CD4-positive, alpha-beta T cell (primary cell): ENCODE results near the gene FAM222A. TPM values are rescaled to one million over a fixed set of nuclear protein-coding genes. Genes with fewer than 3 reads are reported as not detected.

Source experiments
- ATAC-seq: fragments of 200-7000 bp; cut with Tn5 transposase; one replicate; pipeline ENCODE4 v1.10.0; 2022; ENCODE audit warnings: mild to moderate bottlenecking; ENCODE audit not compliant: poor library complexity
- CTCF ChIA-PET: fragments of 350-600 bp; sonication (Branson Sonifier 250); formaldehyde crosslinking; loops from one replicate; lab custom pipeline; 2021; ENCODE audit warnings: antibody characterized with exemption, inconsistent platforms; lab: Charles Lee
- POLR2A ChIA-PET: fragments of 350-600 bp; sonication (Branson Sonifier 250); formaldehyde crosslinking; loops from one replicate; lab custom pipeline; 2021; ENCODE audit warnings: antibody characterized with exemption, inconsistent platforms; lab: Charles Lee
- DNase-seq, 14 experiments: peaks; one replicate each; pipeline ENCODE4 v3.0.0-alpha.2; 2013 to 2020; ENCODE audit warnings: mixed read lengths in 2 of 14
- H3K27ac ChIP-seq, 2 donors: one replicate each; pipeline versions ENCODE4 v1.5.1 to v1.7.0; 2013; ENCODE audit warnings: low read length in 2 of 2, low read depth in 1 of 2, mild to moderate bottlenecking in 1 of 2
- H3K27me3 ChIP-seq, 2 experiments: 1 replicate in 1 of 2; 2 replicates in 1 of 2; pipeline versions ENCODE4 v1.6.1 to v1.7.0; 2013; ENCODE audit warnings: low read length in 2 of 2, control low read depth in 1 of 2, mild to moderate bottlenecking in 1 of 2, moderate library complexity in 1 of 2; ENCODE audit not compliant: insufficient read depth in 2 of 2, control insufficient read depth in 1 of 2
- H3K36me3 ChIP-seq: one replicate; pipeline ENCODE4 v1.6.1; 2013; ENCODE audit warnings: low read length, control low read depth; ENCODE audit not compliant: insufficient read depth
- H3K4me1 ChIP-seq: one replicate; pipeline ENCODE4 v1.6.1; 2013; ENCODE audit warnings: low read length, control low read depth; ENCODE audit not compliant: insufficient read depth
- H3K4me3 ChIP-seq: one replicate; pipeline ENCODE4 v1.5.1; 2013; ENCODE audit warnings: mild to moderate bottlenecking, low read length, moderate library complexity
- H3K9me3 ChIP-seq, 2 experiments: 1 replicate in 1 of 2; 2 replicates in 1 of 2; pipeline versions ENCODE4 v1.6.1 to v1.7.0; 2013; ENCODE audit warnings: low read length in 2 of 2, mild to moderate bottlenecking in 2 of 2, control low read depth in 1 of 2, moderate library complexity in 1 of 2; ENCODE audit not compliant: control insufficient read depth in 1 of 2, insufficient read depth in 1 of 2
- H3K27ac Mint-ChIP-seq: one replicate; pipeline ENCODE4 v1.8.0; 2020; ENCODE audit warnings: mixed read lengths
- H3K27me3 Mint-ChIP-seq: one replicate; pipeline ENCODE4 v1.8.0; 2021; ENCODE audit warnings: mixed read lengths
- H3K36me3 Mint-ChIP-seq: one replicate; pipeline ENCODE4 v1.8.0; 2021; ENCODE audit warnings: low read depth, mixed read lengths
- H3K4me1 Mint-ChIP-seq: one replicate; pipeline ENCODE4 v1.8.0; 2021; ENCODE audit warnings: low read depth, mixed read lengths
- H3K4me3 Mint-ChIP-seq: one replicate; pipeline ENCODE4 v1.8.0; 2020; ENCODE audit warnings: mild to moderate bottlenecking, mixed read lengths
- H3K9me3 Mint-ChIP-seq: one replicate; pipeline ENCODE4 v1.8.0; 2020; ENCODE audit warnings: mixed read lengths
- CTCF ChIP-seq: fragments of 200-600 bp; IDR thresholded peaks from one replicate; pipeline ENCODE4 v1.8.0; 2022; ENCODE audit warnings: antibody characterized with exemption, mild to moderate bottlenecking
- intact Hi-C, 2 experiments: fragments of 100-400 bp; cut with DNase I in 1 of 2; cut with micrococcal nuclease in 1 of 2; formaldehyde crosslinking; loops; one replicate each; pipeline versions ENCODE4 v1.15.1 to v1.9.0; 2023 to 2025; cut with DNase I, micrococcal nuclease
- total RNA-seq, 174 experiments: library from RNA in 2 of 174; stranded (reverse) in 2 of 174; gene quantifications; one replicate each; pipeline ENCODE4 v1.2.3 and lab custom pipeline; 2021 to 2026

FAM222A gene
- total RNA-seq, 2 experiments from 2014 or later: 1.1 to 1.7 TPM

- Mint-ChIP-seq H3K36me3 (no peaks in the 10 kb centered on the region), H3K4me3 (no peak overlapping the region), H3K4me1 (no peaks in the 10 kb centered on the region), H3K27me3 (peaks cover 32% of the 10 kb centered on the region), H3K27ac (no peak overlapping the region), H3K9me3 (no peaks in the 10 kb centered on the region)
- no peak for ATAC-seq
- no peak for TF ChIP-seq CTCF
- H3K36me3 ChIP-seq: no peaks in the 10 kb centered on the region
- no peaks in the 10 kb centered on the region for H3K9me3 ChIP-seq
- CTCF ChIA-PET: interaction anchor here (0.6 kb wide), 2 partner anchors 13 to 129 kb away, joined by 3 read pairs; no protein-coding TSS in a partner anchor
- H3K27me3 ChIP-seq: peaks cover 0 to 3% of the 10 kb centered on the region in 2 experiments
- intact Hi-C loops: no loop called here
- no peak for DNase-seq
- POLR2A ChIA-PET: no interaction called here
- H3K4me3 ChIP-seq: no peak overlapping the region
- no peaks in the 10 kb centered on the region for H3K4me1 ChIP-seq
- H3K27ac ChIP-seq: no peak overlapping the region
Measured at GRCh38 chr12:109670731-109671130, 42.9 kb upstream of the FAM222A start.

GRCh38 chr12:109671502-109671901 is 42.1 kb upstream of the FAM222A start:
- ATAC-seq (no peak), DNase-seq (no peak)
- Mint-ChIP-seq H3K4me3 (no peak overlapping the region), H3K27ac (no peak overlapping the region), H3K4me1 (no peaks in the 10 kb centered on the region), H3K9me3 (no peaks in the 10 kb centered on the region), H3K27me3 (peaks cover 28% of the 10 kb centered on the region), H3K36me3 (no peaks in the 10 kb centered on the region)
- Histone ChIP-seq H3K36me3 (no peaks in the 10 kb centered on the region), H3K27me3 (peaks cover 0 to 3% of the 10 kb centered on the region in 2 experiments), H3K4me1 (no peaks in the 10 kb centered on the region), H3K4me3 (no peak overlapping the region), H3K9me3 (no peaks in the 10 kb centered on the region), H3K27ac (no peak overlapping the region)
- ChIA-PET CTCF (interaction anchor here (0.6 kb wide), 1 partner anchor 13 kb away, joined by 3 read pairs; no protein-coding TSS in a partner anchor), POLR2A (no interaction called here)
- intact Hi-C loops: no loop called here
- TF ChIP-seq CTCF: no peak

- Mint-ChIP-seq H3K36me3 (no peaks in the 10 kb centered on the region), H3K4me3 (no peak overlapping the region), H3K9me3 (no peaks in the 10 kb centered on the region), H3K27ac (no peak overlapping the region), H3K27me3 (peaks cover 27% of the 10 kb centered on the region), H3K4me1 (no peaks in the 10 kb centered on the region)
- CTCF ChIA-PET: no interaction called here
- DNase-seq (no peak), ATAC-seq (no peak)
- Histone ChIP-seq H3K27me3 (peaks cover 0 to 2% of the 10 kb centered on the region in 2 experiments), H3K36me3 (no peaks in the 10 kb centered on the region), H3K27ac (no peak overlapping the region), H3K4me3 (no peak overlapping the region), H3K4me1 (no peaks in the 10 kb centered on the region), H3K9me3 (no peaks in the 10 kb centered on the region)
- intact Hi-C loops: no loop called here
- no peak for TF ChIP-seq CTCF
- POLR2A ChIA-PET: no interaction called here
Measured at GRCh38 chr12:109673379-109673778, 40.2 kb upstream of the FAM222A start.
